Vagina (tissue), 2 donors: ENCODE results near the gene EYS.

Experiments used
- POLR2A ChIP-seq, 2 donors: fragments of 450-650 bp; IDR thresholded peaks; one replicate each; pipeline ENCODE4 v1.6.1; 2017; ENCODE audit warnings: antibody characterized with exemption in 2 of 2, mild to moderate bottlenecking in 2 of 2, moderate library complexity in 2 of 2
- TF ChIP-seq, protein P1 (sequence below), 3 experiments: fragments of 450-650 bp in 2 of 3; fragments of 200-600 bp in 1 of 3; sonication (generic) in 1 of 3; IDR thresholded peaks; one replicate each; pipeline ENCODE4 v1.5.1; 2017 to 2019; ENCODE audit warnings: antibody characterized with exemption in 3 of 3, mild to moderate bottlenecking in 2 of 3, moderate library complexity in 2 of 3

DNA sequence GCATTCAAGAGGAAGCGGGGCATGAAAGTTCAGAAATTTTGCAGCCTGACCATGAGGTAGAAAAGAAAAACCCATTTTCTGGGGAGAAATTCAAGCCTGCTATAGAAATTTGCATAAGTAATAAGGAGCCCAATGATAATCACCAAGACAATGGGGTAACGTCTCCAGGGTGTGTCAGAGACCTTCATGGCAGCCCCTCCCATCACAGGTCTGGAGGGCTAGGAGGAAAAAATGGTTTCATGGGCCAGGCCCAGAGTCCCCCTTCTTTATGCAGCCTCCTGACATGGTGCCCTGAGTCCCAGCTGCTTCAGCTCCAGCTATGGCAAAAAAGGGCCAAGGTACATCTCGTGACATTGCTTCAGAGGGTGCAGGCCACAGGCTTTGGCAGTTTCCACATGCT lies 618.5 kb downstream of the EYS start:
- TF ChIP-seq, protein P1, sequence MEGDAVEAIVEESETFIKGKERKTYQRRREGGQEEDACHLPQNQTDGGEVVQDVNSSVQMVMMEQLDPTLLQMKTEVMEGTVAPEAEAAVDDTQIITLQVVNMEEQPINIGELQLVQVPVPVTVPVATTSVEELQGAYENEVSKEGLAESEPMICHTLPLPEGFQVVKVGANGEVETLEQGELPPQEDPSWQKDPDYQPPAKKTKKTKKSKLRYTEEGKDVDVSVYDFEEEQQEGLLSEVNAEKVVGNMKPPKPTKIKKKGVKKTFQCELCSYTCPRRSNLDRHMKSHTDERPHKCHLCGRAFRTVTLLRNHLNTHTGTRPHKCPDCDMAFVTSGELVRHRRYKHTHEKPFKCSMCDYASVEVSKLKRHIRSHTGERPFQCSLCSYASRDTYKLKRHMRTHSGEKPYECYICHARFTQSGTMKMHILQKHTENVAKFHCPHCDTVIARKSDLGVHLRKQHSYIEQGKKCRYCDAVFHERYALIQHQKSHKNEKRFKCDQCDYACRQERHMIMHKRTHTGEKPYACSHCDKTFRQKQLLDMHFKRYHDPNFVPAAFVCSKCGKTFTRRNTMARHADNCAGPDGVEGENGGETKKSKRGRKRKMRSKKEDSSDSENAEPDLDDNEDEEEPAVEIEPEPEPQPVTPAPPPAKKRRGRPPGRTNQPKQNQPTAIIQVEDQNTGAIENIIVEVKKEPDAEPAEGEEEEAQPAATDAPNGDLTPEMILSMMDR (IDR thresholded peaks at IDR 0.05) = no peak
- no peak for TF ChIP-seq POLR2A (IDR thresholded peaks at IDR 0.05)
